Fibroblast of peridontal ligament (primary cell): Measurements from ENCODE around the gene SERINC5.
"Not testable (repeated sequence)": the region's sequence is repeated elsewhere in the genome, so short reads cannot be mapped to it uniquely, and the experiment has no call there.

Experiments used
- DNase-seq: peaks from one replicate; pipeline ENCODE4 v3.0.0-alpha.2; 2010; ENCODE audit errors: extremely low read depth

SERINC5 gene

DNA sequence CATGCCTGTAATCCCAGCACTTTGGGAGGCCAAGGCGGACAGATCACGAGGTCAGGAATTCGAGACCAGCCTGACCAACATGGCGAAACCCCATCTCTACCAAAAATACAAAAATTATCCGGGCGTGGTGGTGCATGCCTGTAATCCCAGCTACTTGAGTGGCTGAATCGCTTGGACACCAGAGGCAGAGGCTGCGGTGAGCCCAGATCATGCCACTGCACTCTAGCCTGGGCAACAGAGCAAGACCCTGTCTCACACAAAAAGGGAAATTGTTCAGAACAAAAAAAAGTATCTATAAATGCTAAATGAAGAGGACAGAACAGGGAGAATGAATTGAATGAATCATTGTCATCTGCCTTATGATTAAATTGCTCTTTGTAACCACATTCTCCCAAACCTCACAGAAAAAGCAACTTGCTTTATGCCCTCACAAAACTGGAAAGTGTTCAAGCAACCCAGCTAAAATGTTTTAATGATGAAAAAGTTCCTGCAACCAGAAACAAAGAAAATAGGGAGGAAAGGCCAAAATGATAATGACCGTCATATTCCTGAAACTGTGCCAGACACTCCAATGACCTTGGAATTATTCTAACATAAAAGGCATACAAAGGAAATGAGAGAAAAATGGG lies 83.7 kb downstream of the SERINC5 start:
- peak; percentile 67 for DNase-seq

DNA sequence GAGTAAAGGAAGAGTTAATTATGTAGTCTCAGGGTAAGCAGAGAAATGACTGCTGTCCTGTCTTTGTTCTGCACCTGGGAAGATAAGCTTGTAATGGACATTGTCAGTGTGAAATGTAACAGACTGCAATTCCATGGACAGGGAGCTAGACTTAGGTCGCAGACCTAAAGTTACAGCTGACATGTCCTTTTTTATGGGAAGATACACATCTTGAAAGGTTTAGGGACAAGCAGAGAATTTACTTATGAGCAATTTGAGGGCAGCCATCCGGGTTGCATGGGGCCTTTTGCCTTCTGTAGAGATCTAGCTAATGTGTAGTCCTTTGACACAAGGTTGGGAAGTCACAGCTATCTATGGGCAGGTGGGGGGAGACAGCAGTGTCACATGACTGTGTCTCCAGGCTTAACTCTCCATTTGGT lies 85.7 kb downstream of the SERINC5 start:
- no peak for DNase-seq

DNA sequence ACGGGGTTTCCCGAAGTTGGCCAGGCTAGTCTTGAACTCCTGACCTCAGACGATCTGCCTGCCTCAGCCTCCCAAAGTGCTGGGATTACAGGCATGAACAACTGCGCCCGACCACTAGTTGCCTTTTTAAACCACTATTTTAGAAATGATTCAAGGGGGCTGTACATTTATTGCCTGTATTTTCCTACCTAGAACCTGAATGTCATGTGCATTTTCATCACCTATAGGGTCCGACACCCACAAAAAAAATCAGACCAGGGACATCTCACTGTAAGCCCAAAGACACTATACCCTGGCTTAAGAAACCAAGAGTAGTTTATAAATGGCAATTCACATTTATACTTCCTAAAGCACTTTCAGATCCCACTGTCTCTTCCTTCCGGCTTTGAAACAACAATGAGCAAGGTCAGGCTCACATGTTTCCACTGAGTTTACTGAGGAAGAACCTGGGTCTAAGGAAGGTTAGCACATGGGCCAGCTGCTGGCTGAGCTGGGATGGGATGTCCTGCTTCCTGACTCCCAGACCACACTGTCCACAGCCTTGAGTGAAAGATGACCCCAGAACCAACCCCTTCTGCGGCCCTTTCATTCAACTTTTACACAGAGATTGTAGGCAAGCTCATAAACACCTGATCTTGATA lies 87.3 kb downstream of the SERINC5 start:
- DNase-seq = no peak

DNA sequence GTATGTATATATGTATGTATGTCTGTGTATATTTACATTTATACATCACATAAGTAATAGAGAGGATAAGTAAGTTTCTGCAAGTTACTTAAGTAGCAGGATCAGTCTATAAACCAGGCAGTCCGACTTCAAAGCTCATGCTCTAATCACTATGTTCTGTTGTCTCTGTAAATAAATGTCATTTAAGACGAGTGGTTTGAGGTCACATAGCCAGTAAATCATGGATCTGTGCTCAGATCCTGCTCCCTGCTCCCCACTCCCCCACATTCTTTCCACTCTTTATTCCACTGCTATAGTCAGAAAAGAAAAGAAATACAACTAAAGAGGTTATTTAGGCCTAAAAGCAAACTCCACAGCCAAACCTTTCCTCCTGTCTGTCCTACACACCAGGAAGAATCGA lies 90.4 kb downstream of the SERINC5 start:
- no peak for DNase-seq

DNA sequence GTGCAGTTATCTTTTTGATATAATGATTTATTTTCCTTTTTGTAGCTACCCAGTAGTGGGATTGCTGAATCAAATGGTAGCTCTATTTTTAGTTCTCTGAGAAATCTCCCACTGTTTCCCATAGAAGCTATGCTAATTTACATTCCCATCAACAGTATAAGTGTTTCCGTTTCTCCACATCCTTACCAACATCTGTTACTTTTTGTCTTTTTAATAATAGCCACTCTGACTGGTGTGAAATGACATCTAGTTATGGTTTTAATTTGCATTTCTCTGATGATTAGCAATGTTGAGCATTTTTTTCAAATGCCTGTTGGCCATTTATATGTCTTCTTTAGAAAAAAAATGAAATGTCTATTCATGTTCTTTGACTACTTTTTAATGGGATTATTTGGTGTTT lies 94.7 kb downstream of the SERINC5 start:
- no peak for DNase-seq

DNA sequence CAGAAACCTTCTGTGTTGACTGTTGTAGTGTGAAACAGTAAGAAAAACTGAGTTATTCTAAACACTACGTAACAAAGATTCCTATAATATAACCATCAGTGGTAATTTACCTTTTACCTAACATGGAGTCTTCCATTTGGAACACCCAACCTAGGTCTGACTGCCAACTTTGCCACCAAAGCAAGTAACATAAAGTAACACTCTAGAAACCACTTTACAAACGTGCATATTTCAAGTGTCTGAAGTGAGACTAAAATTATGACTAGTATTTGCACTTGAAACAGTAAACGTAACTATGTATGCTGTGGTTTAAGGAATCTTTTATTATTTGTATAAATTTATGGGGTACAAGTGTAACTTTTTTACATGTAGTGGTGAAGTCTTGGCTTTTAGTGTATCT lies 95.6 kb downstream of the SERINC5 start:
- DNase-seq = no peak

DNA sequence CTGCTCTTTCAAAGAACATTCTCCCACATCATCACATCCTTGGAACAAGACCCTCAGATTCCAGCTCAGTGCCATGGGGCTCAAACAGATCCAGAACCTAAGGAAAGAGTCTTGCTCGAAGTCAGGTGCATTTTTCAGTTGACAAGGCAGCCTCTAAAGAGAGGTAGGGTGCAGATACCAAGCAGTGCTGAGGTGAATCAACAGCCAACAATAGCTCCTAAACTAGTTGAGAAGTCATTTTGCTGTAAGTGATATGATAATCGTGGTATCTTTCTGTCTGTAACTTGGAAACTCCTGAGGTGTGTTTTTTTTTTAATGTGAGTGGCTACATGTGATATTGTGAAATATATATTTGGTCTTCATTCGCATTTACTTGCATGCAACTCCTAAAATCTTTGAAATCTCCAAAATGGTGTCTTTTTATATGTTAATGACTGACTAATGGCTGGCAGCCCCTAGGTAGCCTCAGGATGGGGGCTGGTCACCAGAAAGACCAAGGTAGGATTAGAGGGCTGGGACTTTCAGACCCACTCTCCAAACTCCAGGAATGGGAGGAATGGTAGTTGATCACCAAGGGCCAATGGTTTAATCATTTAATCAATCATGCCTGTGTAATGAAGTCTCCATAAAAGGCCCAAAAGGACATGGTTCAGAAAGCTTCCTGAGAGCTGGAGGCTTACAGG lies 96.6 kb downstream of the SERINC5 start:
- no peak for DNase-seq

DNA sequence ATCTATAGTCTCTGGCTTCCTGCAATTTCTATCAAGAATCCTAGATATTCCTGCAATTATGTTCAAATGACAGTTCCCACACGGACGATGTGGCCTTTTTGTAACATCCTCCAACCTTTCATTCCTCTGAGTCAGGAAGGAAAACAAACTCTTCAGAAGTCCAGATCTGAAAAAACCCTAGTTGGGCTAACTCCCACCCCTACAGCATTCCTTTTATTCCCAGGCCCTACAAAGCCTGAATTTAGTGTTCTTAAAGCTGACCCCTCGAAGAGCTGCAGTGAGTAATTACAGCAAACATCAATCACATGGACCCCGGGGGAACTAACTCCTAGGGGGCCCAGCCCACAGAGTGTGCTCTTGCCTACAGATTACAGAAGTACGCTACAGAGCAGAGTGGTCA lies 99.7 kb downstream of the SERINC5 start:
- DNase-seq = no peak

DNA sequence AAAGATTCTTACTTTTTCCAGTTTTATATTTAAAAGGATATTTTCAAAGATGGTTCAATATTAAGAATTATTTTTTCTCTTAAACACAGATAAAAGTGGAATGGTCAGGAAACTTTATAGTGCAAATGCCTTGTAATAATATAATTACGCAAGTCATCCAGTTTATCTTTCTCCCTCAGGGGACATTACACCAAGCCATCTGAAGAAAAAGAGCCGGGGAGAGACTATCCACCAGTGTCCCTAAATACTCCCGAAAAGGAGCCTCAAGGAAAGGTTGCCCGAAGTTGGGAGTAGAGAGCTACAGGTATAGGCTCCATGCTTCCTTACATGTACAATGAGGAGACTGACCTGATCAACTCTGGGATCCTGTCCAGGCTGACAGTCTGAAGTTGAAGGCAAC lies 101.1 kb downstream of the SERINC5 start:
- DNase-seq = no peak

DNA sequence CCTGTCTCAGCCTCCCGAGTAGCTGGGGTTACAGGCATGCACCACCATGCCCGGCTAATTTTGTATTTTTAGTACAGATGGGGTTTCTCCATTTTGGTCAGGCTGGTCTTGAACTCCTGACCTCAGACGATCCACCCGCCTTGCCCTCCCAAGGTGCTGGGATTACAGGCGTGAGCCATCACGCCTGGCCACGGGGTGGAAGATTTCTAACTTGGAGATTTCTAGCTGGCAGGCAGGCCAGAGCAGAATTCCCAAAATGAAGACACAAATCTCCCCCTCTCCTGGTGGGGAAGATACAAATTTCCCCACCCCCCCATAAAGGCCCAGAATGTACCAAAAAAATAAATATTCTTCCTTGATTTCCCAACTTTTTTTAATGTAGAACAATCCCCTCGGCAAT lies 101.6 kb downstream of the SERINC5 start:
- DNase-seq = not testable (repeated sequence)

DNA sequence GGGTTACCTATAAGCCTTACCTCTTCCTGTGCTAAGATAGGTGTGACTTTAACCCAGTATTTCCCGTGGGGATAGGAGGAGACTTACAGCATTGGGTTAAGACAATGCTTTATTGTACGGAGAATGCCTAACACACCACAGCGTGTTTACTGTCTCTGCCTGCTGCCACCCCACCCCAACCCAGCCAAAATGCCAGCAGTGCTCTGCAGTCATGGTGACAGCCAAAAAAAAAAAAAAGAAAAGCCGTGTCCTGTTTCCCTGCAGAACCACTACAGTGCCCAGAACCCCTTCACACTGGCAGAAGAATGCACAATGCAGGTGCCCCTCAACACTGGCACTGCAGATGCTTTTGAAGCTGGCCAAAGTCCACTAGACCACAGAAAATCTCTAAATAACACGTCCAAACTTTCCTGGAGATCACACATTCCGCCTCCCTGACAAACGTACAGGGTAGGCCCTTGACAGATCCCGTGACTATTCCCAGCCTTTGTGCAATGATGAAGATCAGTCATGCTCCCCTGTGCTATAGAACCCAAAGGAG lies 102.2 kb downstream of the SERINC5 start:
- DNase-seq = no peak

DNA sequence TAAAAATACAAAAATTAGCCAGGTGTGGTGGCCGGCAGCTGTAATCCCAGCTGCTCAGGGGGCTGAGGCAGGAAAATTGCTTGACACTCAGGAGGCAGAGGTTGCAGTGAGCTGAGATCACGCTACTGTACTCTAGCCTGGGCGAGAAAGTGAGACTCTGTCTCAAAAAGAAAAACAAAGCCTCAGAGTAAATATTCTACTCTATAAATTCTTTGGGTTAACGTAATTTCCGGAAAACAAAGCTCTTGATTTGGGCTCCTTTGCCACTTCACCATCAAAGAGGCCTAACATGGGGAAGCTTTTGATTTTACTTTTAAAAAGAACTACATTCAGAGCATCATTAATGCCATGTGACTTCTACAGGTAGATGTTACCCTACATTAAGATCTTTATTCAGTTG lies 103.1 kb downstream of the SERINC5 start:
- no peak for DNase-seq

DNA sequence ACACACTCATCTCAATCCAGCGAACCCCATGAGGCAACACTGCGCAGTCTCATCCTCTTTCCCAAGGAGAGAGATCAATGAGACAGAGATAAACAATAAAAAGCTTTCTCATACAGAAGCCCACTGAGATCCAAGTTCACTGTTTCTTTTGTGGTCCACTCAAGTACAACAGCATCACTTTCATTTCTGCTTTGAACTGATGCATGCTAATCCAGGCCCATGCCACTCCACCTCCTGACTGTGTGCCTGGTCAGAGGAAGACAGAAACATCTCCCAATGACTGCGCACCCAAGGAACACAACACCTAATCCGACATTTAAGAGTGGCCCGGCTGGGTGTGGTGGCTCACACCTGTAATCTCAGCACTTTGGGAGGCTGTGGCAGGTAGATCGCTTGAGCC lies 104.0 kb downstream of the SERINC5 start:
- no peak for DNase-seq

DNA sequence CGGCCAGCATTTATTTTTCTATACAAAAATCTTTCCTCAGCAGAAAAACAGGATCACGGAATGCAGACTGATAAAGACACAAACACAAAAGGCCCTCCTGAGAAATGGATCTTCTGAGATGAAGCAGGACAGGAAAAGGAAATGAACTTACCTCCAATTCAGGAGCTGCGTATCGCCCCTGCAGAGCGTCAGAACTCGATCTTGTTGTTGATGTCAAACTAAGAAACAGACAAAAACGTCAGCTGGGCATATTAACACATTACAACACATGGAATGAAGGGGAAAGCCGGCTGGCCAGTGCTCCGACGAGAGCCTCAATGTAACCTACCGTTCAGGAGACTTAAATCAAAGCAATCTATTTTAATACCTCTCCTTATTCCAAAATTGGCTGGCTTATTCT lies 105.1 kb downstream of the SERINC5 start:
- no peak for DNase-seq

DNA sequence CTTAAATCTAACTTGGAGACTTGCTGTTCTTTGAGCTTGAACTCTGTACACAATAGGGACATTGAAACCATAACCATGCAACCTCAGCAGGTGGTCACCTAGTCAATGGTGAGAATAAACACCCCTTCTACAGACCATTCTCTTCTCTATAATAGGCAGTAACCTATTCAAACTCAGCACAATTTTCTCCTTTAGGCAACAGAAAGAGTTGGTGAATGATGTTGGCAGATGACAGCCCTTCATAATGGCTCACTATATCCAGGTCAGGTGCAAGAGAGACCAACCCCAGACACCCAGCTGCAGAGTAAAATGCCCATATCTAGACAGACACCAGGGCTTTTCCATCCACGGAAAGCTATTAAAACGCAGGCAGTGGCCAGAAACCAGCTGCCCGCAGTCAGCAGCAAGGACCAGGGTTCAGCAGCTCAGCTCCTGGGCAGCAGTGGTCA lies 106.7 kb downstream of the SERINC5 start:
- DNase-seq = no peak

DNA sequence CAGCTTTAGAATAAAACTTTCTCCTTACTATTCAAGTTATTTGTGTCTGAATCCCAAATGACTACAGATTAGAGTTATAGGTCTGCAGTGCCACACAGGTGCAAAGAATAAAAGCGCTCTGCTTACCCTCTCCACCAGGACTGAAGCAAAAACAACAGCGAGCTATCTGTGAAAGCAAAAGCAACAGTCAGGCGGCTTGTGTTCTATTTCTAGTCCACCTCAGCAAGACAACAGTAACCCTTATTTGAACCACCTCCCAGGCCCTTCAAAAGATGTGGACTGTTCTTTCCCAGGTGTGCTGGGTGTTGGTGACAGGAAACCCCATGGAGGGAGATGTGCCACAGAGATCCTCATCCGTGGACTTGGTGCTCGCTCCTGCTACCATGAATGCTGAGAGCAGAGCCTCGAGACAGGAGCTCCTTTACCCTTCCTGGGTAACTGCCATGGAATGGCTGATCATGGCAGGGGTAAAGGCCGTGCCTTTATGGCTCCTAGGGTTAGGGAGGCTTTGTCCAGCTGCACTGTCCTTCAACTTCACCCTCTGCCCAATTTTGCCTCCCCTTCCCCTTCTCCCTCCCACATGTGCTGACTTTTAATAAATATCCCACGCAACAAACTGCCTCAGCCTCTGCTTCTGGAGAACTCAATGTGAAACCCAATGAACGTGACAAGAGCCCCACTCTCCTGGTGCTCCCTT lies 108.6 kb downstream of the SERINC5 start:
- DNase-seq = no peak

DNA sequence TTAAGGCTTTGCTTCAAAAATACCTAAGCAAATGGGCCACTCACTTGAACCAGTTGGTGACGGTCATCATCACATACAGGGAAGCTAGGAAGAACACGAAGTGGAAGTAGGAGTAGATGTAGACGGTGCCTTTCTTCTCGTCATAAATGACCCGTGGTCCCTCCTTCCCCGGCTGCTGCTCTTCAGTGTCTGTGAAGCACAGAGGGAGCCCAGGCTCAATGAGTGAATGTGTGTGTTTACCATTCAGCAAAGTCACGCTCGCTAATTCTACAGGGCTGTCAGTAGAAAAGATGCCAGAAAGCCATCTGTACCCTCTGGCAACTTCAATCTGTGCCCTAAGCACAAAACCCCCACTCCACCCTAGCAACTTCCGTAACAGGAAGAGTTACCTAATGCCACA lies 109.8 kb downstream of the SERINC5 start:
- DNase-seq = no peak

DNA sequence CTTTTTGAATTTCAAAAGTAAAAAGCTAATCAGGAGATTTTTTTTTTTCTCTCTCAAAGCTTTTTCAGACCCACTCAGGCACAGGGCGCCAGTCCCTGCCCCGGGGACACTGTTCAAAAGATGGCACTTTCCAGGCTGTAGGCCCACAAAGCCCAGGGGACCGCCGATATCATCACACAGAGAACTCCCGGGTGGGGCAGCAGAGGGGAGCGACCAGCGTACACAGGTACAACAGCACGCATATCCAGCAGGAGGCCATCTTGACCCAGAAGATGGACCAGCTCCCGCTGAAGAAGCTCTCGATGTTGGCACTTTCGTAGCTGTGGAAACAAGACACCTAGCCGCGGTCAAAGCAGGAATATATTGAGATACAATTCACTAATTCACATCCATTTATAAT lies 112.4 kb downstream of the SERINC5 start:
- no peak for DNase-seq

DNA sequence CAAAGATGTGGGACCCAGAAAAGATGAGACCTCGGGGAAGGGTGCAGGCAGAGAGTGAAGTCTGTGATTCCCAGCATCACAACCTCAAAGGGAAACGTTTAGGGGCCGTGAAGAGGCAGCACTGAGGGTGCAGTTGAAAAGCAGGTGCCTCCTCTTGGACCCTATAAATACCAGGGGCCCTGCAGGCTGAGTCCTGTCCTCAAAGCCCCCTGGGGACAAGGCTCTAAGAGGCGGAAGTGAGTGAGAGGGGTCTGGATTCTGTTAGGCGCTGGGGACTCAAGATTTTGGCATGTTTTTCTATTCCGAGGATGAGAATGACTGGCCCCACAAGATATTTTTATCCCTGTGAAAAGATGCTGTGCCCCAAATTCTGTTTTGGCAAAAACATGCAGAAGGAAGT lies 112.9 kb downstream of the SERINC5 start:
- DNase-seq = no peak

DNA sequence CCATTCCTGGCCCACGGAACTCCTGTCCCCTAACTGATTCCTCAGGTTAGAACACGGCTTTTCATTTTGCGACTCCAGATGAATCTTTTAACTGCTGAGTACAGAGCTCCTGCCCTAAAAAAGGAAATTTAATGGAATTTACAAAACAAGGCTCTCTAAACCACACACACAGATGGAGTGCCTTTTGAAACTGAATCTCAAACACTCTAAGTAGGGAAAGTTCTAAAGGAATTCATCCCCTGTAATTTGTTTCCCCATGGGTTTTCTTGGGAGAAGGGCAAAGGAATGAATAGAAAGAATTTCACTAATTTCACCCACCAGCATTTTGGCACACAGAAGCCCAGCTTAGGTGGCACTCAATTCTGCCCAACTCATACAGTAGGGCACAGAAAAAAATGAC lies 114.2 kb downstream of the SERINC5 start:
- peak; percentile 73 for DNase-seq

DNA sequence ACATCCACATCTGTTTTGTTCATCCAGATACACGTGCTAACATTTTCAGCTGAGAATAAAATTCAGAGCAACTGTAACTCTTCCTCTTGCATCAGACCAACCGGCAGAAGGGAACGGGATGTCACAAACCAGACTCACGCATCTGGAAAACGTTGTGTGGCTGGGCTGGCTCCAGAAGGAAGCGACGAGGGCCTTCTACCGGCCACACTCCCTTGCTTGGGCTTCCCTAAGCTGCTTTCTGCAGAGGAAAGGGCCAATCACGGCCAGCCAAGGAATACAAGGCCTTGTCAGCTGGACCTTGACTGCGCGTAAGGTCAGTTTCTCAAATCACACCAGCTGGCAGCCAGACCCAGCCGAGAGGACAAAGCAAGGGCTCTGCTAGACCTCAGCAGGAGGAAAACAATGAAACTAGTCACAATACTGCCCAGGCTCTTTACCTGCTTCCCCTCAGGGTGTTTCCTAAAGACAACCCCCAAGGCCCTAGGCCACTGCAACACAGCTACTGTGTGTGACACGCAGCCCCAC lies 114.6 kb downstream of the SERINC5 start:
- peak; percentile 68 for DNase-seq

DNA sequence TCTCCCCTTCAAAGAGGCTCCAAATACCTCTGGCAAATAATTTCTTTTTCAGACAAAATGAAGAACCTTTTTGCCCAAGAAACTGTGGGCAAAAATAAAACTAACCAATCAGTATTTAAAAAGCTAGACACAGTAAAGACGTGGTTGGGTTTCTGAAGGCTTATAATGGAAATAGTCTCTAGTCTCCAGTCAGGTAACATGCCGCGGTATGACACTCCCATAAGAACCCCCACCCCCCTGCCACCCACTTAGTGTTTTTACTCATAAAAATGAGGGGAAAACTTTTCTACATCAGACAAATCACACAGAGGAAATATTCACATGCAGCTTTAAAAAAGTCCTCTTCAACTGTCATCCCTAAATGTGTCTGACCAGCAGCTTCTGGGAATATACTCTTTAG lies 115.4 kb downstream of the SERINC5 start:
- DNase-seq = no peak
